HG03442 (cell line): Measurements from ENCODE around the gene TTBK2.
"Not testable (repeated sequence)": the region's sequence is repeated elsewhere in the genome, so short reads cannot be mapped to it uniquely, and the experiment has no call there.

Experiments
- ATAC-seq: cut with Tn5 transposase; IDR thresholded peaks from one replicate; pipeline ENCODE4 v1.9.1; 2021; ENCODE audit warnings: mild to moderate bottlenecking, moderate library complexity; ENCODE audit not compliant: unreplicated experiment

The TTBK2 gene

DNA sequence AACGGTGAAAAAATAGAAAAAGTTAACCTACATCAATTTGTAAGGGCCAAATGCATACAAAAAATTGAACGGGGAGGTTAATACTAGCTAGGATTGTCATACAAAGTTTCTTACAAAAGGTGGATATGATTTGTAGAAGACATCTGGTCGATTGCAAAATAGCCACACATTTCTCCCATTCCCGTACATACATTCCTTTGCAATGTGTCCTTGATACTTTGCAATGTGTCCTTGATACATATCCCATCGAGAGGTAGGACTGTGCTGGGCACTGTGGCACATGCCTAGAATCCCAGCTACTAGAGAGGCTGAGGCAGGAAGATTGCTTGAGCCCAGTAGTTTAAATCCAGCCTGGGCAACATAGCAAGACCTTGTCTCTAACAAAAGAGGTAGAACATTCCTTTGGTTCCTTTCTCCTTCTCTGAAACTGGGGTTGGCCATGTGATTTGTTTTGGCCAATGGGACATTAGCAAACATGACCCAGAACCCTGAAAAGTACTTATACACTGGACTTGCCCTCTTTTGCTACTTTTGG, 9.5 kb downstream of the TTBK2 start:
- no peak for ATAC-seq

- no peak for ATAC-seq
Measured at GRCh38 chr15:42908538-42908937, 12.0 kb downstream of the TTBK2 start.

DNA sequence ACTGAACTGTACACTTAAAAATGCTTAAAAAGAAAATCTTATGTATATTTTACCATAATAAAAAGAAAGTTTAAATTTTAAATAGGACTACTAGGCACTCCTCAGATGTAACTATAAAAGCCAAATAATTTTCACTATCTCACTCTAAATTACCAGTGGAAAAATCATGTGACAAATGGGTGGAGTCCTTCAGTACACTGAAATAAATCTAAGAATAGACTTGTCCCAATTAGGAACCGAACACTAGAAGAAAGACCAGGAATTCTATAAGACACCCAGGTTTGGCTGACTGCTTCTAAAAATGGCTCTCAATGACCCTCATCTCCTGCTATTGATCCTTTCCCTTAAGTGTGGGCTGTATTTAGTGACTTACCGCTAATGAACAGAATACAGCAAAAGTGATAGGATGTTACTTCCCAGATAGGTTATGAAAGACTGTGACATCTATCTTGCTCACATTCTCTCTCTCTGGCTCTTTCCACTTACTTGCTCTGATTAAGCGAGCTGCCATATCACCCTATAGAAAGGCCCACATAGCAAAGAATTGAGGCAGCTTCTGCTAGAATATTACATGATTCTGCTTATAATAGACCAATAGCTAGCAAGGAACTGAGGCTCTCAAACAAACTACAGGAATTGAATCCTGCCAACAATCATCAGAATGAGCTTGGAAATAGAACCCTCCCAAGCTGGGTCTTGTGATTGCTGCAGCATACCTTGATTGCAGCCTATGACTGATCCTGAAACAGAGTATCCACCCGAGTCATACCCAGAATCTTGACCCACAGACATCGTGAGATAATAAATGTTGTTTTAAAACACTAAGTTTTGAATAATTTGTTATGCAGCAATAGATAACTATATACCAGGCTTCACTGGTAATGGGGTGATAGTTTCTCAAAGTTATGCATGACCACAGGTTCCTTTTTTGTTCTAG, 16.9 kb downstream of the TTBK2 start:
- ATAC-seq = no peak

- not testable (repeated sequence) for ATAC-seq
Measured at GRCh38 chr15:42893911-42894310, 26.7 kb downstream of the TTBK2 start.

GRCh38 chr15:42891569-42891968, 29.0 kb downstream of the TTBK2 start:
- no peak for ATAC-seq

- no peak for ATAC-seq
Measured at GRCh38 chr15:42890161-42890913, 30.2 kb downstream of the TTBK2 start.

DNA sequence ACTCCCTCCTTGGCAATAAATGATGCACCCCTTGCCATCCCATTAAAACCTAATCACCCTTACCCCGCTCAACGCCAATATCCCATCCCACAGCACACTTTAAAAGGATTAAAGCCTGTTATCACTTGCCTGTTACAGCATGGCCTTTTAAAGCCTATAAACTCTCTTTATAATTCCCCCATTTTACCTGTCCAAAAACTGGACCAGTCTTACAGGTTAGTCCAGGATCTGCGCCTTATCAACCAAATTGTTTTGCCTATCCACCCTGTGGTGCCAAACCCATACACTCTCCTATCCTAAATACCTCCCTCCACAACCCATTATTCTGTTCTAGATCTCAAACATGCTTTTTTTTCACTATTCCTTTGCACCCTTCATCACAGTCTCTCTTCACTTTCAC, 33.2 kb downstream of the TTBK2 start:
- not testable (repeated sequence) for ATAC-seq

- ATAC-seq = no peak
Measured at GRCh38 chr15:42880121-42880520, 40.5 kb downstream of the TTBK2 start.

DNA sequence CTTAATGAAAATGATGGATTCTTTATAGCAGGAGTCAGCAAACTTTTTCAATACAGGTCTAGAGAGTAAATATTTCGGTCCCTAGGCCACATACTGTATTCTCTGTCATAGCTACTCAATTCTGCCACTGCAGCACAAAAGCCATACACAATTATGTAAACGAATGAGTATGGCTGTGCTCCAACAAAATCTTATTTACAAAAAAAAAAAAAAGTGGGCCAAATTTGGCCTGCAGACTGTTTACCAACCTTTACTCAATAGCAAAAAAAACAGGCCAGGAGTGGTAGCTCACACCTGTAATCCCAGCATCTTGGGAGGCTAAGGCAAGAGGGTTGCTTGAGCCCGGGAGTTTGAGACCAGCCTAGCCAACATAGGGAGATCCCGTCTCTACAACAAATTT, 41.1 kb downstream of the TTBK2 start:
- no peak for ATAC-seq

DNA sequence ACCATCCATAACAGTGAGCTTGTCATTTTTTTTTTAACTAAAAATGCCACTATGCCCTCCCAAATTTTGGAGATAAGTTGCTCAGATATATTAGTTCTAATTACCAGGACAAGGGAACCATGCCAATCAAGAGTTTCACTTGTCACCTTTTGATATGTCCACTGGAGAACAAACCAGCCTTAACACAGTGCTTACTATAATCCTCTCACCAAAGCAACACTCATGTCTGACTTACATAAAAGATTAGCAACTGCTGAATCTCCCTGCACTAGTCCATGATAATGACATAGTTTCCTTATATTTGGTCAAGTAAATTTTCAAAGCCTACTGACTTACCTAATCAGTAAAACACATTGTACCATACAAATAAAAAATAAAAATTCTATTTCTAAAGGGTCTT, 44.4 kb downstream of the TTBK2 start:
- ATAC-seq = no peak

DNA sequence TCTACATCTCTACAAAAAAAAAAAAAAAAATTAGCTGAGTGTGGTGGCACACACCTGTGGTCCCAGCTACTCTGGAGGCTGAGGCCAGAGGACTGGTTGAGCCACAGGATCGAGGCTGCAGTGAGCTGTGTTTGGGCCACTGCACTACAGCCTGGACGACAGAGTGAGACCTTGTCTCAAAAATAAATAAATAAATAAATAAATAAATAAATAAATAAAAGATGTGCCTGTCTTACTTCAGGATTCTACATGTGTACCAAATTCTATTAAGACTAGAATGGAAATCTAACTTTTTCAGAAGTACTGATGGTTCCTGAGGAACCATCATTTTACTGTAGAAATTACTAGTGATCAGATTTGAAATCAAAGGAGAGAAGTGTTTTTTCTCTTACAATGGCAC, 51.9 kb downstream of the TTBK2 start:
- ATAC-seq = no peak

DNA sequence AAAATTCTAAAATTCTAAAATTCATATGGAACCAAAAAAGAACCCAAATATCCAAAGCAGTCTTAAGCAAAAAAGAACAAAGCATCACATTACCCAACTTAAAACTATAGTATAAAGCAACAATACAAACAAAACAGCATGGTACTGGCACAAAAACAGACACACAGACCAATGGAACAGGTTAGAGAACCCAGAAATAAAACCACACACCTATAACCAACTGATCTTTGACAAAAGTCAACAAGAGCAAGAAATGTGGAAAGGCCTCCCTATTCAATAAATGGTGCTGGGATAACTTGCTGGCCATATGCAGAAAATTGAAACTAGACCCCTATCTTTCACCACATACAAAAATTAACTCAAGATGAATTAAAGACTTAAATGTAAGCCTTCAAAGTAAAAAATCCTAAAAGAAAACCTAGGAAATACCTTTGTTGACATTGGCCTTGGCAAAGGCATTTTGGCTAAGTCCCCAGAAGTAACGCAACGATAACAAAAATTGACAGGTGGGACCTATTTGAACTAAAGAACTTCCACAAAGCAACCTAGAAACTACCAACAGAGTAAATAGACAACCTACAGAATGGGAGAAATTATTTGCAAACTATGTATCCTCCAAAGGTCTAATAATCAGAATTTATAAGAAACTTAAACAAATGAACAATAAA, 56.9 kb downstream of the TTBK2 start:
- no peak for ATAC-seq

GRCh38 chr15:42858999-42859789, 61.4 kb downstream of the TTBK2 start:
- ATAC-seq = no peak

DNA sequence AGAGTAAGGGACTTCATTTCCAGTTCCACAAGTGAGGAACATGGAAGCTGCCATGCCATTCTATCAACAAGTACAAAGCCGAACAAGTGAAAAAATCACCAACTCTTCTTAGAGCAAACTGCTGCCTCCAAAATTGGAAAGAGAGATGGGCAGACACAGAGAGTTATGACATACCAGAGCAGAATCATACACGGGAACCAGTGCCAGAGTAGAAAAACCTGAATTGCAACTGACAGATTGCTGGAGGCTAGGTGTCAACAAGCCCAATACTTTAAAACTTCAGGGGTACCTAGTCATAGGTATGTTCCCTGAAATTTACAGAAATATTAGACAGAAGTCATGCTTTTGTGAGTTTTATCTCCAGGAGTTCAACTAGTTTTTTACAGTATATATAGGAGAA, 62.0 kb downstream of the TTBK2 start:
- ATAC-seq = no peak

DNA sequence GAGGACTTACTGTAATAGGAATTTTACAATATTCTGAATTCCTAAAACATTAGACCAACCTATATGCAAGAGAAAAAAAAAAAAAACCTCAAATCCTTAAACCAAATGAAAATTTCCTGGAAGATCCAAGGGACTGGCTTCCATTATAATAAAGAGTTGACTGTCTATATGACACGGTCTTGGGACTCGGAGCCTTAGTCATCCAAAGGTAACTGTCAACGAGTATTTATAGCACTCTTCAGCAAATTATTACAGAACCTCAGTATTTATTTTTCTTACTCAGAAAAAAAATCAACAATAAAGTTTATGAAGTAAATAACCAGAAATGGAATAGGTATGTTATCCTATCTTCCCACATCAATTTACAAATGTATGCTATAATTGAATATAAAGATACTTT, 66.0 kb downstream of the TTBK2 start:
- ATAC-seq = no peak

DNA sequence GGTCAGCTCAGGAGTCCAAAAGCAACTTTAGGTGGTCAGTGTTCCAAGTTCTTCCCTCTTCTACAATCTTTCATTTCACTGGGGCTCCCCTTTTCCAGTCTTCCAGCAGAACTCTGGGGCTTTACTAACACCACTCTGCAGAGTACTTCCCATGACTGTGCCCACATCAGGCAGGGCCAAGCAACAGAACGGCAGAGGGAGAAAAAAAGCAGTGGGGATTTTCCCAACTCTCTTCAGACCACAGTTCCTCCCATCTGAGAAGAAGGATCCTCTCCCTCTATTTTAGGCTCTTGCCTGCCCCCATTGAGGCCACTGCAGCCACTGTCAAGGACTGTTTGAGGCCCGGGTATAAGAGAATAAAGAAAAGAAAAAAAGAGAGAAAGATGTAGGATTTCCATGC, 70.7 kb downstream of the TTBK2 start:
- no peak for ATAC-seq

GRCh38 chr15:42848846-42849245, 71.7 kb downstream of the TTBK2 start:
- no peak for ATAC-seq

DNA sequence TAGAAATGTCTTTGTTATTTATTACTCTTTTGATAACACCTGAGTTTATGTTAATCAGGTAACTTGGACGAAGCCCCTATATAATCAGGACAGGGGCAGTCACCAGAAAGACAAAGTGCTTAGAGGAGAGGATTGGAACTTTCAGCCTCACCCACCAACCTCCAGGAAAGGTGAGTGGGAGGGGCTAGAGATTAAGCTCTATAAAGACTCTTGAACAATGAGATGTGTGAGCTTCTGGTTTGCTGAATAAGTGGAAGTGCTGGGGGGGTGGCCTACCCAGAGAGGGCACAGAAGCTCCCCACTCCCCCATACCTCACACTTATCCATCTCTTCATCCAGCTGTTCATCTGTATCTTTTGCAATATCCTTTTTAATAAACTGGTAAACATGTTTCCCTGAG, 73.9 kb downstream of the TTBK2 start:
- ATAC-seq = no peak

GRCh38 chr15:42845581-42845980, 75.0 kb downstream of the TTBK2 start:
- no peak for ATAC-seq

- no peak for ATAC-seq
Measured at GRCh38 chr15:42843699-42844098, 76.9 kb downstream of the TTBK2 start.

GRCh38 chr15:42836251-42836650, 84.3 kb downstream of the TTBK2 start:
- no peak for ATAC-seq
